ENCODE data around the gene MPP3. TPM values are rescaled to one million over a fixed set of nuclear protein-coding genes. Genes with fewer than 3 reads are reported as not detected.

Gene MPP3
- total RNA-seq, 1 donor from 2014 or later = 5.9 TPM

DNA sequence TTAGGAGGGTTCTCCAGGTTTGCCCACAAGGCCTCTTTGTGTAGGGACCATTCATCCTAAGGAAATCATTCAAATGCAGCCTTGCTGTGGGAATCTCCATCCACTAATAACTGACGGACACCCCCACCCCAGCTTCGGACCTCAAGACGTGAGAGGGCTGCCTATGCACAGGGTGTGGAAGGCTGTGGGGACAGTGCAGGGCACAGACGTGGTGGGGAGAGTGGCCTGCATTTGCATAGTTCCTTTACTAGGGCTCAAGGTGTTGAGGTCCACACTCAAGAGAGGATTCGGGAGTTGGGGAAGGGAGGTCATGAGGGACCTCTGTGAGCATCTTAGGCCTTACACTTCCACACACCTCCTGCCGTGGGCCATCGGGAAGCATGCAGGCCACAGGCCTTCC, 64.0 kb downstream of the MPP3 start:
- H3K27me3 Mint-ChIP-seq (ENCODE audit: unreplicated experiment) = no peaks in the 10 kb centered on the region
- TF ChIP-seq, protein P1, sequence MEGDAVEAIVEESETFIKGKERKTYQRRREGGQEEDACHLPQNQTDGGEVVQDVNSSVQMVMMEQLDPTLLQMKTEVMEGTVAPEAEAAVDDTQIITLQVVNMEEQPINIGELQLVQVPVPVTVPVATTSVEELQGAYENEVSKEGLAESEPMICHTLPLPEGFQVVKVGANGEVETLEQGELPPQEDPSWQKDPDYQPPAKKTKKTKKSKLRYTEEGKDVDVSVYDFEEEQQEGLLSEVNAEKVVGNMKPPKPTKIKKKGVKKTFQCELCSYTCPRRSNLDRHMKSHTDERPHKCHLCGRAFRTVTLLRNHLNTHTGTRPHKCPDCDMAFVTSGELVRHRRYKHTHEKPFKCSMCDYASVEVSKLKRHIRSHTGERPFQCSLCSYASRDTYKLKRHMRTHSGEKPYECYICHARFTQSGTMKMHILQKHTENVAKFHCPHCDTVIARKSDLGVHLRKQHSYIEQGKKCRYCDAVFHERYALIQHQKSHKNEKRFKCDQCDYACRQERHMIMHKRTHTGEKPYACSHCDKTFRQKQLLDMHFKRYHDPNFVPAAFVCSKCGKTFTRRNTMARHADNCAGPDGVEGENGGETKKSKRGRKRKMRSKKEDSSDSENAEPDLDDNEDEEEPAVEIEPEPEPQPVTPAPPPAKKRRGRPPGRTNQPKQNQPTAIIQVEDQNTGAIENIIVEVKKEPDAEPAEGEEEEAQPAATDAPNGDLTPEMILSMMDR (IDR thresholded peaks at IDR 0.05) = no peak
- no peak overlapping the region for H3K27ac Mint-ChIP-seq (ENCODE audit: unreplicated experiment)
- DNase-seq (ENCODE audit: extremely low spot score, unreplicated experiment) = no peak
- no peaks in the 10 kb centered on the region for H3K4me1 Mint-ChIP-seq (ENCODE audit: unreplicated experiment)
- no peaks in the 10 kb centered on the region for H3K9me3 Mint-ChIP-seq (ENCODE audit: unreplicated experiment)
- peaks cover 43% of the 10 kb centered on the region for H3K36me3 Mint-ChIP-seq (ENCODE audit: unreplicated experiment)
- H3K4me3 Mint-ChIP-seq (ENCODE audit: unreplicated experiment) = no peak overlapping the region

DNA sequence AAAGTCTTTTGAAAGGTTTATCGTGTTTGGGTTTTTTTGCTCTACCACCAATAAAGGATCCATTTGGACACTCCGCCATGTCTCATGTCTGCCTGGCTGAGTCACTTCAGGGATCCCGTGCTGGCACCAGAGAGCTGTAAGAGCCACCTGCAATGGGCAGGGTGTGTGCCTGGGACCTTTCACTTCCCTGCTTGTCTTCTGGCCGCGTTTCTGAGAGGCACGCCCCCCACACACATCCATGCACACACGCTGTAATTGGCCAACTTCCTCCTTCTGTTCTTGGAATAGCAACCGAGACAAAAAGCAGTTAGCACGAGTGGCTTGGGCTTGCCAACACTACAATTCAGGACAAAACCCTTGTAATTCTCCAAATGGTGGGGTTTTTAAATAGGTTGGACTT, 64.6 kb downstream of the MPP3 start:
- no peaks in the 10 kb centered on the region for H3K9me3 Mint-ChIP-seq (ENCODE audit: unreplicated experiment)
- no peaks in the 10 kb centered on the region for H3K4me1 Mint-ChIP-seq (ENCODE audit: unreplicated experiment)
- TF ChIP-seq, protein P1 (IDR thresholded peaks at IDR 0.05) = no peak
- no peak for DNase-seq (ENCODE audit: extremely low spot score, unreplicated experiment)
- peaks cover 40% of the 10 kb centered on the region for H3K36me3 Mint-ChIP-seq (ENCODE audit: unreplicated experiment)
- no peaks in the 10 kb centered on the region for H3K27me3 Mint-ChIP-seq (ENCODE audit: unreplicated experiment)
- H3K27ac Mint-ChIP-seq (ENCODE audit: unreplicated experiment) = no peak overlapping the region
- H3K4me3 Mint-ChIP-seq (ENCODE audit: unreplicated experiment) = no peak overlapping the region

DNA sequence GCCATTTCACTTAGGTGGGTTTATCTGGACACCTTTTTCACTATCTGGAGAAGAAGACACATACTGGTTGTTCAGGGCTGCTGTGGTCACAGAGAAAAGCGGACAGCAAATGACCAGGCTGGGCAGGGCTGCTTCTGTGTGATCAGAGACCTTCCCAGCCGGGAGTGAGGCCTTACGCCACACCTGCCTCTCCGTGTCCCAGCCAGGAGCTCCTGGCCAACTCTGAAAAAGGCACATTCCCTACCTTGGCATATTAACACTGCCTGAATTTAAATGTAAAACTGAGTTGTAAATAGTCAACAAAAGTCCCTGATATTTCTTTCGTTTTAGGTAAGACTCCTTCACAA, 65.3 kb downstream of the MPP3 start:
- Mint-ChIP-seq H3K9me3 (ENCODE audit: unreplicated experiment) (no peaks in the 10 kb centered on the region), H3K27ac (ENCODE audit: unreplicated experiment) (no peak overlapping the region), H3K36me3 (ENCODE audit: unreplicated experiment) (peaks cover 33% of the 10 kb centered on the region), H3K4me3 (ENCODE audit: unreplicated experiment) (no peak overlapping the region), H3K4me1 (ENCODE audit: unreplicated experiment) (no peaks in the 10 kb centered on the region), H3K27me3 (ENCODE audit: unreplicated experiment) (no peaks in the 10 kb centered on the region)
- TF ChIP-seq, protein P1 (IDR thresholded peaks at IDR 0.05) = no peak
- DNase-seq (ENCODE audit: extremely low spot score, unreplicated experiment) = no peak

DNA sequence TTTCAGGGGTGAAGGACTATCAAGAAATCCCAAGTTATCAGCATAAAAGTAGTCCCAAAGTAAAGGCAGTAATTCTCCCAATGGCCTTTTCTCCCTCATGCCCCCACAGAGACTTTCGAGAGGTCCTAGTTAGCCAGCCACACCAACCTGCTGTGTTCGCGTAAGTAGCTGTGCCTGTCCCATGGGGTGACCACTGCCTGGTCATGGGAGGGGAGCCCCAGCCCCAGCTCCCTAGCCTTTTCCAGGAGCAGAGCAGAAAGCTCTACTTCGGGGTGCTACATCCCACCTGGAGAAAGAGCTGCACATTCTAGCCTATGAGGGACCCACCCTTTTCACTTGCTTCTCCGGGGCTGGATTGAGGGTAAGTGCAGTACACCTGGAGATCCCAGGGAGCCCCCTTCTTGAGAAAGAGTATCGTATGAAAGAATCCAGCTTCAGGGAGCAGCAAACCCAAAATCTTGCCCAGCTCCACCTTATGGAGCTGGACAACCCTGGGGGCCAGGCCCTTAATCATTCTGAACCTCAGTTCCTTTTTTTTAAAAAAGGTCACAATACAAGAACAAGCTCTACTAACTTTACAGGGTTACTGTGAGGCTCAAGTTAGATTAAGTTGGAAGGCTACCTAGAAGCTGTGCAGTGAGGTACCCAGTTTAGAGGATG, 65.8 kb downstream of the MPP3 start:
- Mint-ChIP-seq H3K4me3 (ENCODE audit: unreplicated experiment) (no peak overlapping the region), H3K9me3 (ENCODE audit: unreplicated experiment) (no peaks in the 10 kb centered on the region), H3K4me1 (ENCODE audit: unreplicated experiment) (no peaks in the 10 kb centered on the region), H3K27me3 (ENCODE audit: unreplicated experiment) (no peaks in the 10 kb centered on the region), H3K27ac (ENCODE audit: unreplicated experiment) (no peak overlapping the region), H3K36me3 (ENCODE audit: unreplicated experiment) (peaks cover 28% of the 10 kb centered on the region)
- TF ChIP-seq, protein P1 (IDR thresholded peaks at IDR 0.05) = no peak
- no peak for DNase-seq (ENCODE audit: extremely low spot score, unreplicated experiment)

DNA sequence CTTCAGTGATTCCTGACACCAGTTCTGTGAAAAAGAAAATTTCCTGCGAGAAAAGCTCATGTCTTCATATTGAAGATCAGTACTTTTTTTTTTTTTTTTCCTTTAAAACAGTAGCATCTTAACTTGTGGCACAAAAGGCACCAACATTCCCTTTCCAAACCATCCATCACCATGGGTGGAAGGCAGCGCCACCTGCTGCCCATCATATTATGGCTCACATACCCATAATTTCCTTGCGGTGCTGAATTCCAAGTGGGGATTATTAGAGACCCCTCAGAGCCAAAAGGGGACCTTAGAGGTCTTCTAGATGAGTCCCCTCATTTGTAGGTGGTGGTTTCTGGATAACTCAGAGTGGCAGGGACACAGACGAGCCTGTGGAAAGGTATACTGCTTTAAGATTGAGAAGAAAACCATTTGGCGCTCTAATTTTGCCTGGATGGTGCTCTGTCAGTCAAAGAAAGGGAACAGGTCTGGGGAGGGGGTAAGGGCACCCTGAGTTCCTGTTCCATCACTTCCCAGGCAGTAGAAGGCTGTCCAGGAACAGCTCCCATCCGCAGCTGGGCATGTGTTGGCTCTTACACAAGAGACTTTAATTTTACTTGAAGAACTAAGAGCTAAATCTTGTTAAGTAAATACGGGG, 66.4 kb downstream of the MPP3 start:
- TF ChIP-seq, protein P1 (IDR thresholded peaks at IDR 0.05) = peak; percentile 74
- Mint-ChIP-seq H3K4me1 (ENCODE audit: unreplicated experiment) (no peaks in the 10 kb centered on the region), H3K36me3 (ENCODE audit: unreplicated experiment) (peaks cover 24% of the 10 kb centered on the region), H3K27ac (ENCODE audit: unreplicated experiment) (no peak overlapping the region), H3K27me3 (ENCODE audit: unreplicated experiment) (no peaks in the 10 kb centered on the region), H3K4me3 (ENCODE audit: unreplicated experiment) (no peak overlapping the region), H3K9me3 (ENCODE audit: unreplicated experiment) (no peaks in the 10 kb centered on the region)
- no peak for DNase-seq (ENCODE audit: extremely low spot score, unreplicated experiment)

Data from osteocyte (in vitro differentiated cells).